Measurements from ENCODE around the gene GPSM1. TPM values are rescaled to one million over a fixed set of nuclear protein-coding genes. Genes with fewer than 3 reads are reported as not detected.
A peak's percentile ranks its signal among the peaks of the same experiment; 100 is the strongest.

GPSM1 gene
- total RNA-seq, 1 donor from 2014 or later: 140 TPM

DNA sequence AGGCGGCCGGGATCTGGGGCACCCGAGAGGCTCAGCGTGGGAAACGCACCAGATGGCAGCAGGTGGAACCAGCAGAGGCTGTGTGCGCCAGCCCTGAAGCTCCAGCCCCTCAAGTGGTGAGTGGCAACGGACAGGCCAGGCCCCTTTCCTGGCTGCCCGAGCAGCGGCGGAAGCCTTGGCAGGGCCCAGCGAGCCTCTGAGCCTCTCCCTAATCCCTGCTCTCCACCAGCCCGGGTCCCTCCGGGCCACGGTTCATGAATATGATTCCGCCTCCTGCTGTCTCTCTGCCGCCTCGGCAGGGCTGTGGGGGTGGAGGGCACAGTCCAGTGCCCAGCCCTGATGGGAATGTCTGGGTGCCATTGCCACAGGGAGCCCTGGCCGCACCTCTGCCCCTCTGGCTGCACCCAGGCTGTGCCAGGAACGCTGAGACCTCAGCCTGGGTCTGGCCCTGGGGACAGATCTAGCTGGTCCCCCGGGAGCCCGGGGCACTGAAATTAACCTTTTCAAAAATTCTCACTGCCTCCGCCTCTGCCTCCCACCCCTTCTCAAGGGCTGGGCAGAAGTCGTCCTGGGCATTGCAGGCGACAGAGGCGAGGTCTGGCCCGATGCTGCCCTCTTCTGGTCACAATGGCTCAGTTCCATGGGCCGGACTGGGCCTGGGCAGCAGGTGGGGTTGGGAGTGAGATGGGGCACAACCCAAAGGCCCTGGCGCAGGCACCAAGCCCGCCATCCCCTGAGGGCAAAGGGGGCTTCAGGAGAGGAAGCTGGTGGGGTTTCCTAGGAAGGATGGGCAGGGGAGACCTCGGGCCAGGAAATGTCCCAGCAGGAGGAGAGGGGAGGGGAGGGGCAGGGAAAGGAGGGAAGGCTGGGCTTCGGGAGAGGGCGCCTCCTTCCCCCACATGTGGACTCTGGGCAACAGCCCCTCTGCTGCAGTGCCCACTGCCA lies 43.8 kb upstream of the GPSM1 start:
- H3K9me3 Mint-ChIP-seq (ENCODE audit: unreplicated experiment): peaks cover 6% of the 10 kb centered on the region
- TF ChIP-seq, protein P1, sequence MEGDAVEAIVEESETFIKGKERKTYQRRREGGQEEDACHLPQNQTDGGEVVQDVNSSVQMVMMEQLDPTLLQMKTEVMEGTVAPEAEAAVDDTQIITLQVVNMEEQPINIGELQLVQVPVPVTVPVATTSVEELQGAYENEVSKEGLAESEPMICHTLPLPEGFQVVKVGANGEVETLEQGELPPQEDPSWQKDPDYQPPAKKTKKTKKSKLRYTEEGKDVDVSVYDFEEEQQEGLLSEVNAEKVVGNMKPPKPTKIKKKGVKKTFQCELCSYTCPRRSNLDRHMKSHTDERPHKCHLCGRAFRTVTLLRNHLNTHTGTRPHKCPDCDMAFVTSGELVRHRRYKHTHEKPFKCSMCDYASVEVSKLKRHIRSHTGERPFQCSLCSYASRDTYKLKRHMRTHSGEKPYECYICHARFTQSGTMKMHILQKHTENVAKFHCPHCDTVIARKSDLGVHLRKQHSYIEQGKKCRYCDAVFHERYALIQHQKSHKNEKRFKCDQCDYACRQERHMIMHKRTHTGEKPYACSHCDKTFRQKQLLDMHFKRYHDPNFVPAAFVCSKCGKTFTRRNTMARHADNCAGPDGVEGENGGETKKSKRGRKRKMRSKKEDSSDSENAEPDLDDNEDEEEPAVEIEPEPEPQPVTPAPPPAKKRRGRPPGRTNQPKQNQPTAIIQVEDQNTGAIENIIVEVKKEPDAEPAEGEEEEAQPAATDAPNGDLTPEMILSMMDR (IDR thresholded peaks at IDR 0.05; ENCODE audit: partially characterized antibody, unreplicated experiment): peak; percentile 84
- H3K27me3 Mint-ChIP-seq (ENCODE audit: unreplicated experiment): peaks cover 6% of the 10 kb centered on the region
- H3K4me3 Mint-ChIP-seq (ENCODE audit: unreplicated experiment): no peak overlapping the region
- H3K36me3 Mint-ChIP-seq (ENCODE audit: unreplicated experiment): peaks cover 6% of the 10 kb centered on the region
- H3K27ac Mint-ChIP-seq (ENCODE audit: unreplicated experiment): no peak overlapping the region
- DNase-seq: peak; percentile 88
- H3K4me1 Mint-ChIP-seq (ENCODE audit: low read depth, unreplicated experiment): no peaks in the 10 kb centered on the region

- peaks cover 6% of the 10 kb centered on the region for H3K27me3 Mint-ChIP-seq (ENCODE audit: unreplicated experiment)
- no peaks in the 10 kb centered on the region for H3K4me1 Mint-ChIP-seq (ENCODE audit: low read depth, unreplicated experiment)
- peaks cover 6% of the 10 kb centered on the region for H3K36me3 Mint-ChIP-seq (ENCODE audit: unreplicated experiment)
- H3K27ac Mint-ChIP-seq (ENCODE audit: unreplicated experiment): no peak overlapping the region
- H3K4me3 Mint-ChIP-seq (ENCODE audit: unreplicated experiment): no peak overlapping the region
- H3K9me3 Mint-ChIP-seq (ENCODE audit: unreplicated experiment): peaks cover 6% of the 10 kb centered on the region
- no peak for DNase-seq
- TF ChIP-seq, protein P1 (IDR thresholded peaks at IDR 0.05; ENCODE audit: partially characterized antibody, unreplicated experiment): no peak
These were observed 43.0 kb upstream of the GPSM1 start for GRCh38 chr9:136284311-136284710.

DNA sequence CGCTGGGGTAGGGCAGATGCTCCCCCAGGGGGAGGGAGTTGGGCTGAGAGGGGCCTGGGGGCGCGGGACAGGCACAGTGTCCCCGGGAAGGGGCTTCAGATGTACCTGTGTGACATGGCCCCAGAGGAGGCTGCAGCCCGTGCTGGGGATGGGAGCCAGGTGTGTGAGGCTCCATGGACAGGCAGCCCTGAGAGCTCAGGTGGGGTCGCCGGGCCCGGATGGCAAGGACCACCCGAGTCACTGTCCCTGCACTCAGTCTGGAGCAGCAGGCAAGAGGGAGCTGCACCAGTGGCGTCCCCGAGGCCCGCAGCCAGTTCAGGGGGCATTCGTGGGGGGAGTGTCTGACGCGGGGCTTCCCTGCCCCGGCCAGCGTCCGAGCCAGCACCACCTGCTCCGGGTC lies 42.4 kb upstream of the GPSM1 start:
- Mint-ChIP-seq H3K27me3 (ENCODE audit: unreplicated experiment) (peaks cover 6% of the 10 kb centered on the region), H3K4me3 (ENCODE audit: unreplicated experiment) (no peak overlapping the region), H3K4me1 (ENCODE audit: low read depth, unreplicated experiment) (no peaks in the 10 kb centered on the region), H3K36me3 (ENCODE audit: unreplicated experiment) (peaks cover 6% of the 10 kb centered on the region), H3K9me3 (ENCODE audit: unreplicated experiment) (peaks cover 6% of the 10 kb centered on the region), H3K27ac (ENCODE audit: unreplicated experiment) (no peak overlapping the region)
- no peak for DNase-seq
- TF ChIP-seq, protein P1 (IDR thresholded peaks at IDR 0.05; ENCODE audit: partially characterized antibody, unreplicated experiment): no peak

GRCh38 chr9:136285501-136286358 lies 41.6 kb upstream of the GPSM1 start:
- no peak overlapping the region for H3K4me3 Mint-ChIP-seq (ENCODE audit: unreplicated experiment)
- no peak overlapping the region for H3K27ac Mint-ChIP-seq (ENCODE audit: unreplicated experiment)
- peaks cover 6% of the 10 kb centered on the region for H3K9me3 Mint-ChIP-seq (ENCODE audit: unreplicated experiment)
- TF ChIP-seq, protein P1 (IDR thresholded peaks at IDR 0.05; ENCODE audit: partially characterized antibody, unreplicated experiment): no peak
- H3K36me3 Mint-ChIP-seq (ENCODE audit: unreplicated experiment): peaks cover 6% of the 10 kb centered on the region
- H3K4me1 Mint-ChIP-seq (ENCODE audit: low read depth, unreplicated experiment): no peaks in the 10 kb centered on the region
- no peak for DNase-seq
- H3K27me3 Mint-ChIP-seq (ENCODE audit: unreplicated experiment): peaks cover 6% of the 10 kb centered on the region
